Keratinocyte (primary cell): ENCODE data around the gene MYBBP1A.

Experiments used
- CTCF ChIP-seq, 3 experiments: IDR thresholded peaks in 1 of 3; conservative IDR thresholded peaks in 1 of 3; optimal IDR thresholded peaks in 1 of 3; 2 replicates in 2 of 3; 3 replicates in 1 of 3; pipeline versions ENCODE3 to v1.5.1; 2011; ENCODE audit warnings: low read length in 3 of 3, mild to moderate bottlenecking in 3 of 3, moderate library complexity in 2 of 3, control low read depth in 1 of 3, inconsistent platforms in 1 of 3; ENCODE audit not compliant: insufficient read depth in 2 of 3; ENCODE audit errors: extremely low read depth in 1 of 3
- EZH2 ChIP-seq: IDR thresholded peaks from one replicate; pipeline ENCODE4 v1.6.1; 2012; ENCODE audit warnings: inconsistent platforms, mild to moderate bottlenecking, low read length, moderate library complexity

GRCh38 chr17:4540687-4541327 lies 14.4 kb downstream of the MYBBP1A start:
- TF ChIP-seq CTCF (optimal IDR thresholded peaks at IDR 0.05 in 1 of 3, IDR thresholded peaks at IDR 0.05 in 1 of 3, conservative IDR thresholded peaks at IDR 0.05 in 1 of 3; ENCODE audit: extremely low read depth in 1 of 3, insufficient read depth in 2 of 3, low read length in 3 of 3) (no peak), EZH2 (no peak)
